ENCODE data around the gene ZNF207.
"Not testable (repeated sequence)": the region's sequence is repeated elsewhere in the genome, so short reads cannot be mapped to it uniquely, and the experiment has no call there.

ZNF207 gene

GRCh38 chr17:32388613-32389459 lies 38.9 kb downstream of the ZNF207 start:
- DNase-seq, result no peak

GRCh38 chr17:32393904-32394303 lies 43.9 kb downstream of the ZNF207 start:
- DNase-seq, result no peak

GRCh38 chr17:32396343-32396742 lies 46.4 kb downstream of the ZNF207 start:
- no peak for DNase-seq

GRCh38 chr17:32398946-32399345 lies 49.0 kb downstream of the ZNF207 start:
- DNase-seq, result no peak

- DNase-seq, result not testable (repeated sequence)
Observed at GRCh38 chr17:32410085-32410484, 60.1 kb downstream of the ZNF207 start.

- DNase-seq, result no peak
Observed at GRCh38 chr17:32426894-32427293, 76.9 kb downstream of the ZNF207 start.

- DNase-seq, result no peak
Observed at GRCh38 chr17:32429598-32429997, 79.6 kb downstream of the ZNF207 start.

Data from CD4-positive, alpha-beta T cell treated with Interleukin-4 for 4 hours (primary cell).